Measurements from ENCODE around the gene MAVS. TPM values are rescaled to one million over a fixed set of nuclear protein-coding genes. Genes with fewer than 3 reads are reported as not detected.
A peak's percentile ranks its signal among the peaks of the same experiment; 100 is the strongest.
"Not testable (repeated sequence)": the region's sequence is repeated elsewhere in the genome, so short reads cannot be mapped to it uniquely, and the experiment has no call there.

Gene MAVS
- total and polyA plus RNA-seq, 4 experiments from 2014 or later, result 1.2 to 49.3 (median 26.8) TPM

DNA sequence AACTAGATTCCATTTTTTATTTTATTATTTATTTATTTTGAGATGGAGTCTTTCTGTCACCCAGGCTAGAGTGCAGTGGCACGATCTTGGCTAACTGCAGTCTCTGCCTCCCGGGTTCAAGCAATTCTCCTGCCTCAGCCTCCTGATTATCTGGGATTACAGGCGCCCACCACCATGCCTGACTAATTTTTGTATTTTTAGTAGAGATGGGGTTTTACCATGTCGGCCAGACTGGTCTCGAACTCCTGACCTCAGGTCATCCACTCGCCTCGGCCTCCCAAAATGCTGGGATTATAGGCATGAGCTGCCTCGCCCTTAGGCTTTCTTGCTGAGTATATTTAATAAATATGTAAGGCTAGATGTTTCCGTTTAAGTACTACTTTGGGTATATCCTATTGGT is 51.5 kb downstream of the MAVS start:
- CTCF ChIA-PET (ENCODE audit: partially characterized antibody), result interaction anchor here (0.9 kb wide), 1 partner anchor 193 kb away, joined by 3 read pairs; no protein-coding TSS in a partner anchor
- POLR2A ChIA-PET (ENCODE audit: partially characterized antibody); H3K9me3 Mint-ChIP-seq; H3K36me3 ChIP-seq (ENCODE audit: insufficient read depth, low read length); intact Hi-C loops (cut with micrococcal nuclease); H3K27me3 Mint-ChIP-seq; DNase-seq; H3K27ac ChIP-seq (ENCODE audit: low read depth, low read length); H3K4me3 ChIP-seq (ENCODE audit: low read length in 2 of 2); H3K9me3 ChIP-seq (ENCODE audit: control insufficient read depth in 1 of 2, low read length in 2 of 2); H3K27me3 ChIP-seq (ENCODE audit: insufficient read depth, low read length): not testable (repeated sequence)
- Mint-ChIP-seq H3K27ac (peak overlapping the region in 2 of 7 donors; percentile 32 to 64), H3K36me3 (peaks cover 16 to 19% of the 10 kb centered on the region in 2 donors), H3K4me1 (peaks cover 52 to 92% (median 72%) of the 10 kb centered on the region in 4 donors), H3K4me3 (peak overlapping the region in 3 of 8 donors; percentile 35 to 63 (median 40))
- H3K4me1 ChIP-seq (ENCODE audit: insufficient read depth, low read length), result peaks cover 95% of the 10 kb centered on the region

DNA sequence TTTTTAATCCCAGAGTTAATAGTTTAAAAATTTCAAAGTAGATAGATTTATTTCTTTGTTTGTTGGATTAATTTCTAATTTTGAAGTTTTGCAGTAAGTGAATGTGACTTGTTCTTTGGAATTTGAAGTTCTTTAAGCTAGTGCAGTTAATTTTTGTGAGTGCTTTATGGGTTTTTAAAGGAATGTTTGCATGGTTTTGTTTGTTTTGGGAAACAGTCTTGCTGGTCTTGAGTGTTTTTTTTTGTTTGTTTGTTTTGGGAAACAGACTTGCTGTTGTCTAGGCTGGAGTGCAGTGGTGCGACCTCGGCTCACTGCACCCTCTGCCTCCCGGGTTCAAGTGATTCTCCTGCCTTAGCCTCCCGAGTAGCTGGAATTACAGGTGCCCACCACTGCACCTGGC is 52.0 kb downstream of the MAVS start:
- Mint-ChIP-seq H3K4me1 (peaks cover 48 to 92% (median 69%) of the 10 kb centered on the region in 4 donors), H3K27ac (peak overlapping the region; percentile 29 to 80 (median 48)), H3K4me3 (peak overlapping the region in 7 of 8 donors; percentile 5 to 63 (median 35)), H3K9me3 (peaks cover 0 to 2% (median 0%) of the 10 kb centered on the region in 8 donors), H3K36me3 (peaks cover 13 to 17% of the 10 kb centered on the region in 2 donors), H3K27me3 (no peaks in the 10 kb centered on the region)
- ChIA-PET POLR2A (ENCODE audit: partially characterized antibody) (no interaction called here), CTCF (ENCODE audit: partially characterized antibody) (no interaction called here)
- no peak overlapping the region for H3K27ac ChIP-seq (ENCODE audit: low read depth, low read length)
- no peaks in the 10 kb centered on the region for H3K9me3 ChIP-seq (ENCODE audit: control insufficient read depth in 1 of 2, low read length in 2 of 2)
- H3K4me3 ChIP-seq (ENCODE audit: low read length in 2 of 2), result no peak overlapping the region
- intact Hi-C loops (cut with micrococcal nuclease), result no loop called here
- H3K27me3 ChIP-seq (ENCODE audit: insufficient read depth, low read length), result no peaks in the 10 kb centered on the region
- H3K4me1 ChIP-seq (ENCODE audit: insufficient read depth, low read length), result peaks cover 95% of the 10 kb centered on the region
- no peaks in the 10 kb centered on the region for H3K36me3 ChIP-seq (ENCODE audit: insufficient read depth, low read length)
- no peak for DNase-seq

DNA sequence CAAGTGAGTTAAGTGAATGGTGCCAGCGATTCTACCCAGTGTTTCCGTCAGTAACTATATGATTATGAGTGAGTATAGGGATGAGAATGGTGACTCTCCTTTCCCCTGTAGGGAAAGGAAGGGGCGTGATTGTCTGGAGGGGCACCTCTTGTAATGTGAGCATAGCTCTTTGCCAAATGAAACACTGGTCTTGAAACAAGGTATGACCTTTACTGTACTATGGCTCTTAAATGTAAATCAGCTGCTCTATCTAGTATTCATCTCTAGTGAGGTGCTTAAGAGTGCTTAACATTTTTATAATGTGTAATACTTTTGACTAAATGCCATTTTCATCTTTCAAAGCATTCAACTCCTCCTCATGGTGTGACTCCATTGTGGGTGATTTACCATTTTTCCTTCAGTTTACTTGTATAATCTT is 53.6 kb downstream of the MAVS start:
- Histone ChIP-seq H3K36me3 (ENCODE audit: insufficient read depth, low read length) (no peaks in the 10 kb centered on the region), H3K4me1 (ENCODE audit: insufficient read depth, low read length) (peaks cover 95% of the 10 kb centered on the region), H3K9me3 (ENCODE audit: control insufficient read depth in 1 of 2, low read length in 2 of 2) (no peaks in the 10 kb centered on the region), H3K27me3 (ENCODE audit: insufficient read depth, low read length) (no peaks in the 10 kb centered on the region), H3K27ac (ENCODE audit: low read depth, low read length) (no peak overlapping the region), H3K4me3 (ENCODE audit: low read length in 2 of 2) (no peak overlapping the region)
- Mint-ChIP-seq H3K9me3 (peaks cover 0 to 2% (median 0%) of the 10 kb centered on the region in 8 donors), H3K27ac (peak overlapping the region; percentile 65 to 88 (median 77)), H3K36me3 (peaks cover 9 to 13% of the 10 kb centered on the region in 2 donors), H3K4me1 (peaks cover 48 to 94% (median 73%) of the 10 kb centered on the region in 4 donors), H3K27me3 (no peaks in the 10 kb centered on the region), H3K4me3 (peak overlapping the region in 7 of 8 donors; percentile 49 to 83 (median 59))
- ChIA-PET POLR2A (ENCODE audit: partially characterized antibody) (interaction anchor here (2.1 kb wide), 1 partner anchor 9 kb away, joined by 6 read pairs; no protein-coding TSS in a partner anchor), CTCF (ENCODE audit: partially characterized antibody) (interaction anchor here (1.3 to 1.5 kb wide), 2 partner anchors 12 to 185 kb away, joined by 5 read pairs; no protein-coding TSS in a partner anchor)
- intact Hi-C loops (cut with micrococcal nuclease), result no loop called here
- no peak for DNase-seq

DNA sequence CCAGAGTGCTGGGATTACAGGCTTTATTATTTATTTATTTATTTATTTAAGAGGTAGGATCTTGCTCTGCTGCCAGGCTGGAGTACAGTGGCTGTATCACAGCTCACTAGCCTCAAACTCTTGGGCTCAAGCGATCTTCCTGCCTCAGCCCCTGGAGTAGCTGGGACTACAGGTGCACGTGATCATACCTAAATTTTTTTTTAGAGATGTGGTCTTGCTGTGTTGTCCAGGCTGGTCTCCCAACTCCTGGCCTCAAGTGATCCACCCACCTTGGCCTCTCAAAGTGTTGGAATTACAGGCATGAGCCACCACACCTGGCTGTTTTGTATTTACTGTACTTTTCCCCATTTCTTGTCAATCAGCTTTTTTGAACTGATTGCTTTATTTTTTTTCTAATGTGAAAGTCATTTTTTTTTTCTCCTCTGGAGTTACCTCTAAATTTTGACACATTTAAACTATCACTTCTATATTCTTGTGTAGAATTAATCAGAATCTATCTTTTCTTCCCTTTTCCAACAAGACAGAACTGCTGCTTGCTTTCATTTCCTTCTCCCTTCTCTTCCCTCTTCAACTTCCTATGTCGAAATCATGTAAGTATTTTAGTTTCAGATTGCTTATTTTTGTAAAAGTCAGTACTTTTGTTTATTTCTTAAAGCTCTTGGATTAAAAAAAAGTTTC is 54.5 kb downstream of the MAVS start:
- Histone ChIP-seq H3K4me3 (ENCODE audit: low read length in 2 of 2) (no peak overlapping the region), H3K27ac (ENCODE audit: low read depth, low read length) (peak overlapping the region; percentile 20), H3K4me1 (ENCODE audit: insufficient read depth, low read length) (peaks cover 91% of the 10 kb centered on the region), H3K9me3 (ENCODE audit: control insufficient read depth in 1 of 2, low read length in 2 of 2) (no peaks in the 10 kb centered on the region), H3K27me3 (ENCODE audit: insufficient read depth, low read length) (no peaks in the 10 kb centered on the region), H3K36me3 (ENCODE audit: insufficient read depth, low read length) (no peaks in the 10 kb centered on the region)
- intact Hi-C loops (cut with micrococcal nuclease), result no loop called here
- peaks cover 6 to 9% of the 10 kb centered on the region in 2 donors for H3K36me3 Mint-ChIP-seq
- no peaks in the 10 kb centered on the region for H3K27me3 Mint-ChIP-seq
- H3K9me3 Mint-ChIP-seq, result peaks cover 0 to 2% (median 0%) of the 10 kb centered on the region in 8 donors
- ChIA-PET POLR2A (ENCODE audit: partially characterized antibody) (interaction anchor here (1.3 to 2.1 kb wide), 4 partner anchors 10 to 102 kb away, joined by 3 to 6 read pairs (median 4); no protein-coding TSS in a partner anchor), CTCF (ENCODE audit: partially characterized antibody) (interaction anchor here (0.8 to 1.3 kb wide), 2 partner anchors 13 to 132 kb away, joined by 3 to 5 read pairs; no protein-coding TSS in a partner anchor)
- peak overlapping the region; percentile 32 to 84 (median 51) for H3K27ac Mint-ChIP-seq
- peaks cover 44 to 92% (median 69%) of the 10 kb centered on the region in 4 donors for H3K4me1 Mint-ChIP-seq
- no peak for DNase-seq
- peak overlapping the region; percentile 1 to 83 (median 51) for H3K4me3 Mint-ChIP-seq

DNA sequence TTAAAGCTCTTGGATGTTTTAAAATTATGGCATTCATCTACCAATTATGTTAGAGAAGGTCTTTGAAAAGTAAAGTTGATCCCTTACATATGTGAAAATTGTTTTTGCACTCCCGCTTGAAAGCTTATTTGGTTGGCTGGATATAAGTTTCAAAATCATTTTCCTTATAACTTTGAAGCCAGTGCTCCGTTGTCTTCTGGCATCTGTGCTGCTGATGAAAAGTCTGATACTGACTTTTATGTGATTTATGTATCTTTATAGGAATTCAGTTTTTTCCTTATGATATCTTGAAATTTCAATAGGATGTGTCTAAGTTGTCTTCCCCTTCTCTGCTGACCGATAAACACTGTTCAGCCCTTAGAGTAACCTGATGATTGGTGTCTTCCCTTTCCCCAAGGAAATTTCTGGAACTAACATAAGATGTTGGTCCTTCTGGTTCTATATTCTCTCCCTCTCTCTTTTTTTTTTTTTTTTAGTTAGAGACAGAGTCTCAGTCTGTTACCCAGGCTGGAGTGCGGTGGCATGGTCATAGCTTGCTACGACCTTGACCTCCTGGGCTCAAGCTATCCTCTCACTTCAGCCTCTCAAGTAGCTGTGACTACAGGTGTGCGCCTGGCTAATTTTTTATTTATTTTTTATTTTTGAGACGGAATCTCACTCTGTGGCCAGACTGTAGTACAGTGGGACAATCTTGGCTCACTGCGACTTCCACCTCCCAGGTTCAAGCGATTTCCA is 55.2 kb downstream of the MAVS start:
- Histone ChIP-seq H3K27me3 (ENCODE audit: insufficient read depth, low read length) (no peaks in the 10 kb centered on the region), H3K4me3 (ENCODE audit: low read length in 2 of 2) (no peak overlapping the region), H3K36me3 (ENCODE audit: insufficient read depth, low read length) (no peaks in the 10 kb centered on the region), H3K27ac (ENCODE audit: low read depth, low read length) (peak overlapping the region; percentile 20), H3K9me3 (ENCODE audit: control insufficient read depth in 1 of 2, low read length in 2 of 2) (no peaks in the 10 kb centered on the region), H3K4me1 (ENCODE audit: insufficient read depth, low read length) (peaks cover 90% of the 10 kb centered on the region)
- CTCF ChIA-PET (ENCODE audit: partially characterized antibody), result interaction anchor here (0.8 kb wide), 1 partner anchor 133 kb away, joined by 3 read pairs; no protein-coding TSS in a partner anchor
- H3K4me1 Mint-ChIP-seq, result peaks cover 42 to 92% (median 67%) of the 10 kb centered on the region in 4 donors
- POLR2A ChIA-PET (ENCODE audit: partially characterized antibody), result interaction anchor here (1.3 to 2.1 kb wide), 4 partner anchors 11 to 103 kb away, joined by 3 to 6 read pairs (median 4); no protein-coding TSS in a partner anchor
- H3K27ac Mint-ChIP-seq, result peak overlapping the region in 6 of 7 donors; percentile 32 to 90 (median 72)
- H3K9me3 Mint-ChIP-seq, result peaks cover 0 to 2% (median 0%) of the 10 kb centered on the region in 8 donors
- no peaks in the 10 kb centered on the region for H3K27me3 Mint-ChIP-seq
- intact Hi-C loops (cut with micrococcal nuclease), result no loop called here
- peaks cover 3 to 8% of the 10 kb centered on the region in 2 donors for H3K36me3 Mint-ChIP-seq
- H3K4me3 Mint-ChIP-seq, result peak overlapping the region in 6 of 8 donors; percentile 1 to 83 (median 59)
- DNase-seq, result no peak

DNA sequence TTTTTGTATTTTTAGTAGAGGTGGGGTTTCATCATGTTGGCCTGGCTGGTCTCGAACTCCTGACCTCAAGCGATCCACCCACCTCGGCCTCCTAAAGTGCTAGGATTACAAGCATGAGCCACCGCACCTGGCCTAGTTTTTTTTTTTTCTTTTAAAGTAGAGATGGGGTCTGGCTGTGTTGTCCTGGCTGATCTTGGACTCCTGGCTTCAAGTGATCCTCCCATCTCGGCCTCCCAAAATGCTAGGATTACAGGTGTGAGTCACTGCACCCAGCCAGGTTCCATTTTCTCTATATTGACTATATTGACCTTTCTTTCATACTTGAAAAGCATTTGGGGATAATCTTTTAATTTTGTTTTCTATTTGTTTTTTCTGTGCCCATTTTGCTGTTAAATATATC is 55.8 kb downstream of the MAVS start:
- peaks cover 43 to 92% (median 65%) of the 10 kb centered on the region in 4 donors for H3K4me1 Mint-ChIP-seq
- Histone ChIP-seq H3K9me3 (ENCODE audit: control insufficient read depth in 1 of 2, low read length in 2 of 2) (no peaks in the 10 kb centered on the region), H3K27me3 (ENCODE audit: insufficient read depth, low read length) (no peaks in the 10 kb centered on the region), H3K36me3 (ENCODE audit: insufficient read depth, low read length) (no peaks in the 10 kb centered on the region), H3K27ac (ENCODE audit: low read depth, low read length) (no peak overlapping the region), H3K4me1 (ENCODE audit: insufficient read depth, low read length) (peaks cover 90% of the 10 kb centered on the region), H3K4me3 (ENCODE audit: low read length in 2 of 2) (no peak overlapping the region)
- intact Hi-C loops (cut with micrococcal nuclease), result no loop called here
- H3K9me3 Mint-ChIP-seq, result peaks cover 0 to 2% (median 0%) of the 10 kb centered on the region in 8 donors
- H3K27me3 Mint-ChIP-seq, result no peaks in the 10 kb centered on the region
- POLR2A ChIA-PET (ENCODE audit: partially characterized antibody), result interaction anchor here (1.2 kb wide), 1 partner anchor 13 kb away, joined by 3 read pairs; the partner anchor contains the start of gene PANK2
- H3K36me3 Mint-ChIP-seq, result peaks cover 0 to 6% of the 10 kb centered on the region in 2 donors
- peak overlapping the region in 5 of 8 donors; percentile 2 to 39 (median 8) for H3K4me3 Mint-ChIP-seq
- no peak for DNase-seq
- CTCF ChIA-PET (ENCODE audit: partially characterized antibody), result no interaction called here
- H3K27ac Mint-ChIP-seq, result peak overlapping the region in 6 of 7 donors; percentile 41 to 75 (median 56)

All from CD4-positive, alpha-beta memory T cell (primary cell).